CD4-positive, alpha-beta T cell (primary cell): ENCODE measurements around the gene LGALS3BP. TPM values are rescaled to one million over a fixed set of nuclear protein-coding genes. Genes with fewer than 3 reads are reported as not detected.

ENCODE experiments used
- ATAC-seq: fragments of 200-7000 bp; cut with Tn5 transposase; one replicate; pipeline ENCODE4 v1.10.0; 2022; ENCODE audit warnings: mild to moderate bottlenecking; ENCODE audit not compliant: poor library complexity
- CTCF ChIA-PET: fragments of 350-600 bp; sonication (Branson Sonifier 250); formaldehyde crosslinking; loops from one replicate; lab custom pipeline; 2021; ENCODE audit warnings: antibody characterized with exemption, inconsistent platforms; lab: Charles Lee
- POLR2A ChIA-PET: fragments of 350-600 bp; sonication (Branson Sonifier 250); formaldehyde crosslinking; loops from one replicate; lab custom pipeline; 2021; ENCODE audit warnings: antibody characterized with exemption, inconsistent platforms; lab: Charles Lee
- DNase-seq, 14 experiments: peaks; one replicate each; pipeline ENCODE4 v3.0.0-alpha.2; 2013 to 2020; ENCODE audit warnings: mixed read lengths in 2 of 14
- H3K27ac ChIP-seq, 2 donors: one replicate each; pipeline versions ENCODE4 v1.5.1 to v1.7.0; 2013; ENCODE audit warnings: low read length in 2 of 2, low read depth in 1 of 2, mild to moderate bottlenecking in 1 of 2
- H3K27me3 ChIP-seq, 2 experiments: 1 replicate in 1 of 2; 2 replicates in 1 of 2; pipeline versions ENCODE4 v1.6.1 to v1.7.0; 2013; ENCODE audit warnings: low read length in 2 of 2, control low read depth in 1 of 2, mild to moderate bottlenecking in 1 of 2, moderate library complexity in 1 of 2; ENCODE audit not compliant: insufficient read depth in 2 of 2, control insufficient read depth in 1 of 2
- H3K36me3 ChIP-seq: one replicate; pipeline ENCODE4 v1.6.1; 2013; ENCODE audit warnings: low read length, control low read depth; ENCODE audit not compliant: insufficient read depth
- H3K4me1 ChIP-seq: one replicate; pipeline ENCODE4 v1.6.1; 2013; ENCODE audit warnings: low read length, control low read depth; ENCODE audit not compliant: insufficient read depth
- H3K4me3 ChIP-seq: one replicate; pipeline ENCODE4 v1.5.1; 2013; ENCODE audit warnings: mild to moderate bottlenecking, low read length, moderate library complexity
- H3K9me3 ChIP-seq, 2 experiments: 1 replicate in 1 of 2; 2 replicates in 1 of 2; pipeline versions ENCODE4 v1.6.1 to v1.7.0; 2013; ENCODE audit warnings: low read length in 2 of 2, mild to moderate bottlenecking in 2 of 2, control low read depth in 1 of 2, moderate library complexity in 1 of 2; ENCODE audit not compliant: control insufficient read depth in 1 of 2, insufficient read depth in 1 of 2
- H3K27ac Mint-ChIP-seq: one replicate; pipeline ENCODE4 v1.8.0; 2020; ENCODE audit warnings: mixed read lengths
- H3K27me3 Mint-ChIP-seq: one replicate; pipeline ENCODE4 v1.8.0; 2021; ENCODE audit warnings: mixed read lengths
- H3K36me3 Mint-ChIP-seq: one replicate; pipeline ENCODE4 v1.8.0; 2021; ENCODE audit warnings: low read depth, mixed read lengths
- H3K4me1 Mint-ChIP-seq: one replicate; pipeline ENCODE4 v1.8.0; 2021; ENCODE audit warnings: low read depth, mixed read lengths
- H3K4me3 Mint-ChIP-seq: one replicate; pipeline ENCODE4 v1.8.0; 2020; ENCODE audit warnings: mild to moderate bottlenecking, mixed read lengths
- H3K9me3 Mint-ChIP-seq: one replicate; pipeline ENCODE4 v1.8.0; 2020; ENCODE audit warnings: mixed read lengths
- CTCF ChIP-seq: fragments of 200-600 bp; IDR thresholded peaks from one replicate; pipeline ENCODE4 v1.8.0; 2022; ENCODE audit warnings: antibody characterized with exemption, mild to moderate bottlenecking
- intact Hi-C, 2 experiments: fragments of 100-400 bp; cut with DNase I in 1 of 2; cut with micrococcal nuclease in 1 of 2; formaldehyde crosslinking; loops; one replicate each; pipeline versions ENCODE4 v1.15.1 to v1.9.0; 2023 to 2025; cut with DNase I, micrococcal nuclease
- total RNA-seq, 174 experiments: library from RNA in 2 of 174; stranded (reverse) in 2 of 174; gene quantifications; one replicate each; pipeline ENCODE4 v1.2.3 and lab custom pipeline; 2021 to 2026

The LGALS3BP gene
- total RNA-seq, 2 experiments from 2014 or later: 38.8 to 41.0 TPM

GRCh38 chr17:79002796-79003593 lies 23.3 kb upstream of the LGALS3BP start:
- Mint-ChIP-seq H3K9me3 (no peaks in the 10 kb centered on the region), H3K27ac (peak overlapping the region; percentile 64), H3K27me3 (no peaks in the 10 kb centered on the region), H3K4me3 (no peak overlapping the region), H3K4me1 (peaks cover 47% of the 10 kb centered on the region), H3K36me3 (peaks cover 45% of the 10 kb centered on the region)
- Histone ChIP-seq H3K27me3 (no peaks in the 10 kb centered on the region), H3K9me3 (no peaks in the 10 kb centered on the region), H3K36me3 (peaks cover 44% of the 10 kb centered on the region), H3K4me1 (peaks cover 32% of the 10 kb centered on the region), H3K4me3 (no peak overlapping the region), H3K27ac (no peak overlapping the region)
- ATAC-seq (no peak), DNase-seq (no peak)
- POLR2A ChIA-PET: no interaction called here
- TF ChIP-seq CTCF: no peak
- intact Hi-C loops: no loop called here
- CTCF ChIA-PET: no interaction called here

GRCh38 chr17:79002291-79002690 lies 22.6 kb upstream of the LGALS3BP start:
- Mint-ChIP-seq H3K27me3 (no peaks in the 10 kb centered on the region), H3K4me3 (no peak overlapping the region), H3K4me1 (peaks cover 39% of the 10 kb centered on the region), H3K27ac (peak overlapping the region; percentile 20), H3K9me3 (no peaks in the 10 kb centered on the region), H3K36me3 (peaks cover 46% of the 10 kb centered on the region)
- intact Hi-C loops: no loop called here
- POLR2A ChIA-PET: no interaction called here
- Histone ChIP-seq H3K4me1 (peaks cover 25% of the 10 kb centered on the region), H3K4me3 (no peak overlapping the region), H3K36me3 (peaks cover 47% of the 10 kb centered on the region), H3K27me3 (no peaks in the 10 kb centered on the region), H3K27ac (no peak overlapping the region), H3K9me3 (no peaks in the 10 kb centered on the region)
- CTCF ChIA-PET: no interaction called here
- DNase-seq (no peak), ATAC-seq (no peak)
- TF ChIP-seq CTCF: no peak

- H3K4me3 Mint-ChIP-seq: no peak overlapping the region
- H3K36me3 ChIP-seq: peaks cover 51% of the 10 kb centered on the region
- no peak for TF ChIP-seq CTCF
Measured at GRCh38 chr17:79001190-79002020, 21.7 kb upstream of the LGALS3BP start.

More at GRCh38 chr17:79001190-79002020, 21.7 kb upstream of the LGALS3BP start:
- peaks cover 17% of the 10 kb centered on the region for H3K4me1 ChIP-seq
- Mint-ChIP-seq H3K4me1 (peaks cover 31% of the 10 kb centered on the region), H3K36me3 (peaks cover 46% of the 10 kb centered on the region), H3K27ac (peak overlapping the region; percentile 20), H3K9me3 (no peaks in the 10 kb centered on the region), H3K27me3 (no peaks in the 10 kb centered on the region)
- ChIA-PET POLR2A (no interaction called here), CTCF (no interaction called here)
- H3K27me3 ChIP-seq: no peaks in the 10 kb centered on the region
- H3K4me3 ChIP-seq: no peak overlapping the region
- DNase-seq (no peak), ATAC-seq (no peak)
- no peaks in the 10 kb centered on the region for H3K9me3 ChIP-seq
- H3K27ac ChIP-seq: no peak overlapping the region
- intact Hi-C loops: no loop called here
